GM18498 (cell line): ENCODE measurements around the gene TMCO2.

ENCODE experiments used
- ATAC-seq: cut with Tn5 transposase; IDR thresholded peaks from one replicate; pipeline ENCODE4 v1.9.1; 2021; ENCODE audit warnings: mild to moderate bottlenecking, moderate library complexity; ENCODE audit not compliant: unreplicated experiment

The TMCO2 gene

GRCh38 chr1:40257313-40257687 is 9.6 kb downstream of the TMCO2 start:
- ATAC-seq: no peak

DNA sequence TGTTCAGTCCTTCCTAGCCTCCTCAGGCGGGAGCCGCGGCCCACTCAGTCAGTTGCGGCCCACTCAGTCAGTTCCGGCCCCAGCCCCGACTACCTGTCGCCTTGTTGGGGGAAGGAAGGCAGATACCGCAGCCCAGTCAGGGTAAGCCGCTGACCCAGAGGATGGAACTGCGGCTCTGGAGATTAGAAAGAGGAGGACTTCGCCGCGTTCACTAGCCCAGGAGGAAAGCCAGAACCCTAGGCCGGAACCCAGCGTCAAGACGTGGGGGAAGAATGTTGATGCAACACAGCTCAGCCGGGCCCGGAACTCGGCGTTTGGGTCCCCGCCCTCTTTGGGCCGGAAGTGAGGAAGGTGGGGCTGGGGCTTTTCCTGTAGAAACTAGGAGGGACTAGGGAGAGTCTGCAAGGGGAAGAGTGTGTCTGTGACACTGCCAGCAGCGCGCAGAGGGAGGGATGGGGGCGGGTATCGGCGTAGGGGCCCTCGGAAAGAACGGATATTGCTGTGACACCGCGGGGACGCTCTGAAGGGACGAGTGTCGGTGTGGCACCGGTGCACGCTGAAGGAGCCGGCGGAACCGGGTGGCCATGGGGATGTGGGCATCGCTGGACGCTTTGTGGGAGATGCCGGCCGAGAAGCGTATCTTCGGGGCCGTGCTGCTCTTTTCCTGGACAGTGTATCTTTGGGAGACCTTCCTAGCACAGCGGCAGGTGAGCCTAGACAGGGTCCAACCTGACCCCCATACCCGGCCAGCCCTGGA is 10.1 kb downstream of the TMCO2 start, which contains the start of gene ZMPSTE24:
Gene ZMPSTE24, plus strand, starts transcription at position 549 of the 757 bp plus-strand sequence. Its CDS starts 36 bp downstream, at position 585.
- peak; percentile 91 for ATAC-seq

GRCh38 chr1:40258445-40258769 is 10.7 kb downstream of the TMCO2 start:
- ATAC-seq: no peak

GRCh38 chr1:40264354-40264781 is 16.6 kb downstream of the TMCO2 start:
- ATAC-seq: no peak

GRCh38 chr1:40265298-40265697 is 17.6 kb downstream of the TMCO2 start:
- no peak for ATAC-seq

DNA sequence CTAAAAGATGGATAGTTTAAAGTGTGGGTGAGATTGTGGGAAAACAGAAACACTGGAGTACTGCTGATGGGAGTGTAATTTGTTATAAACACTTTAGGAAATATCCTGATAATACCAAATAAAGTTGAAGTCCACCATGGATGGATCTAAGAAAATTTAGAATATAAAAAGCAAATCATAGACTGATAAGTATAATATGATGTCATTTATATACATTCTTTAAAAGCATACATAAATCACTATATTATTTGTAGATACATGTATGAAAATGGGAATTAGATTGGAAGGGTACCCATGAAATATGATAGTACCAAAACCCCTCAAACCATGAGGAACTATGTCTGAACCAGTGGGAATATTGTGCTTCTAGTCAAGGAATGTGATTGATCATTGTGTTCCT is 18.2 kb downstream of the TMCO2 start:
- ATAC-seq: no peak

GRCh38 chr1:40266786-40267535 is 19.2 kb downstream of the TMCO2 start:
- ATAC-seq: no peak

DNA sequence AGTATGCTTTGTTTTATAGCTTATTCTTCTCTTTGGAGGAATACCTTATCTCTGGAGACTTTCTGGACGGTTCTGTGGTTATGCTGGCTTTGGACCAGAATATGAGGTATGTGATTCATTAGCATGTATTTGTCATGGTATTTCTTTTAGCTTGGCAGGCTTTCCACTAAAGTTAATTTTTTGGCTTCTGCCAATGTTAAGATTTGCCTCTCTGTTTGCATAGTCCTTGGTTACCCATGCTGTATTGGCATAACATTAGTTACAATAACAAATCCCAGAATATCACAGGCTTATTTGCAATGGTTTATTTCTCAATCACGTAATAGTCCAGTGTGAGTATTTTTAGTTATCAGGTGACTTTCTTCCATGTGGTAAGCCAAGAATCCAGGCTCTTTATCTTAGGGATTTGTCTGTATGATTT is 20.0 kb downstream of the TMCO2 start:
- ATAC-seq: no peak

DNA sequence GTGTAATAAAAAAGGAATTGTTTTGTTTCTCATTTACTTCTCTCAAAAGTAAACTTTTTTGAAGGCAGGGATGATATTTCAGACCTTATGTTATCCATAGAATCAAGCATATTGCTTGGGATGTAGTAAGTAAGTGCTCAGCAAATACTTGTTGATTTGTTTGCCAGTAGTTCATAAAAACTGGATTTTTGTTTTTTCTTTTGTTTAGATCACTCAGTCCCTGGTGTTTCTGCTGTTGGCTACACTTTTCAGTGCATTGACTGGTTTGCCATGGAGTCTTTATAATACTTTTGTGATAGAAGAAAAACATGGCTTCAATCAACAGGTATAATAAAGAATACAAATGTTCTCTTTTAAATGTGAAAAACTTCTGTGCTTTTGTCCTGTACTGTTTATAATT is 20.5 kb downstream of the TMCO2 start:
- ATAC-seq: no peak

- no peak for ATAC-seq
Observed at GRCh38 chr1:40270152-40270834, 22.6 kb downstream of the TMCO2 start.

DNA sequence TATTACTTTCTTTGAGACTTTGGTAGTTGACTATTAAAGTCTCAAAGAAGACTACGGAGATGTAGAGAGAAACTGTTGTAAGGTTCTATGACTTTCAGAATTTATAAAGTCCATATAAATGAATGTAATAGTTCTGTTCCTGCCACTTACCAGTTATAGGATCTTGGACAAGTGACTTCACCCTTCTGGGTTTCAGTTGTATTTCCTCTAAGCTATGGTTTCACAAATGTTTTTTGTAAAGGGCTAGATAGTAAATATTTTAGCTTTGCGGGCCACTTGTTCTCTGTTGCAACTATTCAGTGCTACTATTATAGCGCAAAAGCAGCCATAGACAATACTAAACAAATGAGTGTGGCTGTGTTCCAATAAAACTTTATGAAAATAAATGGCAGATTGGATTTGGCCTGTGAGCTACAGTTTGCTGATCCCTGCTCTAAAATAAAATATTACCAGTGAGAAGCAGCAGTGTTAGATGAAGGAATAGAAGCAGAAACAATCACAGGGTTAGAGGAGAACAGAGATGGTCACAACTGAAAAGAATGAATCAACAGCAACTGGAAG is 25.0 kb downstream of the TMCO2 start:
- no peak for ATAC-seq

DNA sequence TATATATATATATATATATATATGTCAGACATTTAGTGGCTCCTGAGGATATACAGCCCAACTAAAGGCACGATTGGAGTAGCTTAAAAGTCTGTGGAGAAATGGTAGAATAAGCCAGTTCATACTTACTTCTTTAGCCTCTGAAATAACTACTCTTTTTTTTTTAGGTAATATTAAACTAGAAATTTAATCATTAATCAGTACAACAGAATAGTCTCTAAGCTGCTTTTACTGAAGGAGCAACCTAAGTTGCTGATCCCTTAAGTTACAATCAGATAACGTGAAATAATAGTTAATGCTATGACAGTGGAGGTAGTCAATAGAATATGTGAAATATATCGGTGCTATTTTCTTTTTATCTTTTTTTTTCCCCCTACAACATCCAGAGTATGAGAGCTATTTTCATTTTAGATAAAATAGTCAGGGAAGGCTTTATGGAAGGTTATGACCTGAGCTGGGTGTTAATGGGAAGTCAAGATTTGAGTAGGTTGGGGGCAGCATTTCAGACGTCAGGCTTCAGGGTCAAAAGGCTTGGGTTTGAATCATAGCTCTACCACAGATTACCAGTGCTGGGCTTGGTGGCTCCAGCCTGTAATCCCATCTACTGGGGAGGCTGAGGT is 25.9 kb downstream of the TMCO2 start:
- ATAC-seq: no peak

- no peak for ATAC-seq
Observed at GRCh38 chr1:40274331-40274730, 26.6 kb downstream of the TMCO2 start.

DNA sequence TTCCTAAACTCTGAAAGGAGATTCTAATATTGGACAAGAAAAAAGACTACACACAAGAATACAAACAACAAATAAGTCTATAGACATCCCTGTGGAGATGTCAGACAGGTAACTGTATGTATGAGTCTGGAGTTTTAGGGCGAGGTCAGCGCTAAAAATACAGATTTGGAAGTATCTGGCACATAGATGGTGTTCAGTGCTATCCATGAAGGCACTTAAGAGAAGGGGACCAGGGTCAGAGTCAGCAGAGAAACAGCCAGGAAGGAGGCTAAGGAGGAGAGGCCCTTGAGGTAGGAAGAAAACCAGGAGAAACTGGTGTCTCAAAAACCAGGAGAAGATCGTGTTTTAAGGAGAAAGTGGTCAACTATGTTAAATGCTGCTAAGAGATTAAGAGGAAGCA is 28.4 kb downstream of the TMCO2 start:
- ATAC-seq: no peak

- no peak for ATAC-seq
Observed at GRCh38 chr1:40281853-40282252, 34.1 kb downstream of the TMCO2 start.

DNA sequence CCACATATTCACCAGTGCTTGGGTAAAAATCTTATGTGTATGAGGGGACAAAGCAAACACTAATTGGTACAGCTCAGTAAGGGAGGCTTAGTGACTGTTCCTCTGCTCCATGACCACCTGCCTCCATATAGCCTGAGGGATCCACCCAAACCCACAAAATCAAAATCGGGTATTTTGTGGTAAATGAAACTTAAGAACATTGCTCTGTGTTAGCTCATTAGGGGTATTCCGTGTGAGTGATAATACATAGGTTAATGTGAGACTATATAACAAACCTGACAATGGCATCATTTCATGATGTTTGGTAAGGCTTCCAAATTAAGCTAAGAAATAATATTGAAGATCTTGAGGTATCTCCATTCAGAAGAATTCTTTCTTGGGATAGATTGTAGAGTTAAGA is 43.6 kb downstream of the TMCO2 start:
- no peak for ATAC-seq

- ATAC-seq: no peak
Observed at GRCh38 chr1:40299366-40300248, 51.9 kb downstream of the TMCO2 start.

GRCh38 chr1:40300249-40300567 is 52.5 kb downstream of the TMCO2 start:
- ATAC-seq: no peak

- ATAC-seq: no peak
Observed at GRCh38 chr1:40300651-40301050, 52.9 kb downstream of the TMCO2 start.

DNA sequence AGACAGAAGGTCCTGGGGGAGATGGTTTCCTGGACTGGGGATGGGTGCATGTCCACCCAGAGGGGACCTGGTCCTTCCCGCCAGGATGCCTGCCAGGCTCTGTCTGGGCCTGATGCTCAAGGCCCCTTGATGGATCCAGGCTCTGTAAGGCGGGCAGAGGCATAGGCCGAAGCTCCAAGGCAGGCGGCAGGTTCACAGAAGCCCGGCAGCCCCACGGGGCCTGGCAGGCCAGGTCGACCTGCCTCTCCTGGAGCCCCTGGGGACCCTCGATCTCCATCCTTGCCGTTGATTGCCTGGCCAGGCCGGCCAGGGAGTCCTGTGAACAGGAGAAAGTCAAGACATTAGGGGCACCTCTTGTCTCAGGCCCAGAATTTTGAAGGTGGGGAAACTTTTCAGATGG is 53.3 kb downstream of the TMCO2 start:
- no peak for ATAC-seq
